Stomach (tissue), 9 donors: ENCODE data around the gene ZNF584. TPM values are rescaled to one million over a fixed set of nuclear protein-coding genes. Genes with fewer than 3 reads are reported as not detected.

ENCODE experiments used
- DNase-seq, 2 donors: peaks; one replicate each; pipeline versions ENCODE4 v3.0.0 to v3.0.0-alpha.2; 2013 to 2019
- H3K27ac ChIP-seq, 5 donors: fragments of 200-600 bp in 4 of 5; sonication (generic) in 4 of 5; one replicate each; pipeline ENCODE4 v1.5.1; 2013 to 2019; ENCODE audit warnings: mild to moderate bottlenecking in 1 of 5, moderate library complexity in 1 of 5
- H3K27me3 ChIP-seq, 3 donors: fragments of 200-600 bp; sonication (generic); one replicate each; pipeline ENCODE4 v1.5.1; 2017 to 2019; ENCODE audit warnings: mixed run types in 1 of 3
- H3K36me3 ChIP-seq, 4 donors: fragments of 200-600 bp; sonication (generic); 1 replicate in 3 of 4; 2 replicates in 1 of 4; pipeline ENCODE4 v1.5.1; 2016 to 2019
- H3K4me1 ChIP-seq, 4 donors: fragments of 200-600 bp; sonication (generic); one replicate each; pipeline ENCODE4 v1.5.1; 2016 to 2019
- H3K4me3 ChIP-seq, 4 donors: fragments of 200-600 bp; sonication (generic) in 3 of 4; one replicate each; pipeline ENCODE4 v1.5.1; 2016 to 2019; ENCODE audit warnings: mild to moderate bottlenecking in 1 of 4
- H3K9me3 ChIP-seq, 4 donors: fragments of 200-600 bp; sonication (generic); one replicate each; pipeline ENCODE4 v1.5.1; 2016 to 2019
- EP300 ChIP-seq: sonication (generic); formaldehyde crosslinking; IDR thresholded peaks from one replicate; pipeline ENCODE4 v1.6.1; 2017; ENCODE audit warnings: antibody characterized with exemption
- POLR2A ChIP-seq, 4 donors: fragments of 450-650 bp; IDR thresholded peaks; one replicate each; pipeline ENCODE4 v1.6.1; 2016; ENCODE audit warnings: antibody characterized with exemption in 4 of 4, control low read depth in 2 of 4, mild to moderate bottlenecking in 1 of 4, moderate library complexity in 1 of 4
- POLR2AphosphoS5 ChIP-seq, 3 donors: sonication (generic); formaldehyde crosslinking; IDR thresholded peaks; one replicate each; pipeline ENCODE4 v1.6.1; 2016; ENCODE audit warnings: antibody characterized with exemption in 3 of 3
- WGBS, 5 donors: extraction: QIAGEN DNeasy Blood & Tissue Kit in 3 of 5; methylation state at CpG; one replicate each; pipeline versions ENCODE4 v1.1.5 to v1.1.7; 2013 to 2018; 5-methylcytosine and 5-hydroxymethylcytosine counted together
- intact Hi-C: fragments of 100-400 bp; cut with DNase I; formaldehyde crosslinking; loops from one replicate; pipeline ENCODE4 v1.15.1; 2023; ENCODE audit warnings: low total_unique reads
- polyA plus RNA-seq, 3 donors: library from polyadenylated mRNA; stranded (reverse); fragments of 200-250 nt; gene quantifications; one replicate each; pipeline ENCODE4 v1.2.3, GENCODE V29; 2013
- total RNA-seq, 5 donors: library from RNA; depleted of rRNA; stranded (reverse); fragments of >200 nt; gene quantifications; one replicate each; pipeline versions ENCODE4 v1.1.0 to v1.2.3, GENCODE V29; 2014 to 2016
- TF ChIP-seq, protein P1 (sequence below), 7 experiments: fragments of 450-650 bp in 4 of 7; fragments of 200-600 bp in 3 of 7; sonication (generic) in 3 of 7; IDR thresholded peaks; one replicate each; pipeline ENCODE4 v1.5.1; 2016 to 2019; ENCODE audit warnings: antibody characterized with exemption in 7 of 7, control low read depth in 2 of 7, mild to moderate bottlenecking in 1 of 7
- donor health status: healthy with polysubstance abuse.
- donor health status: Bipolar disorder and iron deficiency.
- donor health status: healthy.

ZNF584 gene
- total and polyA plus RNA-seq, 8 donors = 5.4 to 114 (median 10.8) TPM; not detected in 1

DNA sequence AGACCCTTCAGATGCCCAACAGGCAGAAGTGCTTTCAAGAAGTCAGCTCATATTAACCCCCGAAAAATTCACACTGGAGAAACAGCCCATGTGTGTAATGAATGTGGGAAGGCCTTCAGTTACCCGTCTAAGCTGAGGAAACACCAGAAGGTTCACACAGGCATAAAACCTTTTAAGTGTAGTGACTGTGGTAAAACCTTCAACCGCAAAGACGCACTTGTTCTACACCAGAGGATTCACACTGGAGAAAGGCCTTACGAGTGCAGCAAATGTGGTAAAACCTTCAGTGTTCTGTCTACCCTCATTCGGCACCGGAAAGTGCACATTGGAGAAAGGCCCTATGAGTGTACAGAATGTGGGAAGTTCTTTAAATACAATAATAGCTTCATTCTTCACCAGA, 8.6 kb downstream of the ZNF584 start:
- no peaks in the 10 kb centered on the region for H3K4me1 ChIP-seq
- 95 to 98% (median 97%) methylated on average over 7 of the region's 7 CpGs for WGBS, 5 donors
- no peak overlapping the region for H3K27ac ChIP-seq
- no peak for DNase-seq
- H3K27me3 ChIP-seq = no peaks in the 10 kb centered on the region
- intact Hi-C loops = no loop called here
- H3K36me3 ChIP-seq = peaks cover 28 to 84% (median 57%) of the 10 kb centered on the region in 4 donors
- TF ChIP-seq, protein P1, sequence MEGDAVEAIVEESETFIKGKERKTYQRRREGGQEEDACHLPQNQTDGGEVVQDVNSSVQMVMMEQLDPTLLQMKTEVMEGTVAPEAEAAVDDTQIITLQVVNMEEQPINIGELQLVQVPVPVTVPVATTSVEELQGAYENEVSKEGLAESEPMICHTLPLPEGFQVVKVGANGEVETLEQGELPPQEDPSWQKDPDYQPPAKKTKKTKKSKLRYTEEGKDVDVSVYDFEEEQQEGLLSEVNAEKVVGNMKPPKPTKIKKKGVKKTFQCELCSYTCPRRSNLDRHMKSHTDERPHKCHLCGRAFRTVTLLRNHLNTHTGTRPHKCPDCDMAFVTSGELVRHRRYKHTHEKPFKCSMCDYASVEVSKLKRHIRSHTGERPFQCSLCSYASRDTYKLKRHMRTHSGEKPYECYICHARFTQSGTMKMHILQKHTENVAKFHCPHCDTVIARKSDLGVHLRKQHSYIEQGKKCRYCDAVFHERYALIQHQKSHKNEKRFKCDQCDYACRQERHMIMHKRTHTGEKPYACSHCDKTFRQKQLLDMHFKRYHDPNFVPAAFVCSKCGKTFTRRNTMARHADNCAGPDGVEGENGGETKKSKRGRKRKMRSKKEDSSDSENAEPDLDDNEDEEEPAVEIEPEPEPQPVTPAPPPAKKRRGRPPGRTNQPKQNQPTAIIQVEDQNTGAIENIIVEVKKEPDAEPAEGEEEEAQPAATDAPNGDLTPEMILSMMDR (IDR thresholded peaks at IDR 0.05) = no peak
- TF ChIP-seq POLR2A (IDR thresholded peaks at IDR 0.05) = no peak
- no peak for TF ChIP-seq POLR2AphosphoS5 (IDR thresholded peaks at IDR 0.05)
- no peak for TF ChIP-seq EP300
- no peak overlapping the region for H3K4me3 ChIP-seq
- H3K9me3 ChIP-seq = peaks cover 0 to 51% (median 24%) of the 10 kb centered on the region in 4 donors

DNA sequence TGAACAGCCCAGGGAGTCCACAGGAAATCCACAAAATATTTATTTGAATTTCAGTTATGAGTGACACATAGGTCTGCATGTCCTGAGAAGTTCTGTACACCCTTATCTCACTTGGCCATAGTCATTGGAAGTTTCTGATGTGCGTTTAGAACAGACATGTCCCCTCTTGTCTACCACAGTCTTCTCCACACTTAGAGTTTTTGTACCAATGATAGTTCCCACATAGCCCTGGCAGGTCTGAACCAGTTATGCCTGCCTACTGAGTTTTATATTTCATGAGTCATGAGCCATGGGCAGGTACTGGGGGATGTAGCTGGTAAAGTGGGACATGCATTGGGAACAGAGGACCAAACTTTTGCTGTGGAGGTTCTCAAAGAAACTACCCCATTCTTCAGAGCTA, 20.2 kb downstream of the ZNF584 start:
- no peak for DNase-seq
- no peak overlapping the region for H3K27ac ChIP-seq
- peaks cover 51 to 99% (median 82%) of the 10 kb centered on the region in 4 donors for H3K9me3 ChIP-seq
- no peak overlapping the region for H3K4me3 ChIP-seq
- TF ChIP-seq POLR2AphosphoS5 (IDR thresholded peaks at IDR 0.05) (no peak), POLR2A (IDR thresholded peaks at IDR 0.05) (no peak), EP300 (no peak)
- TF ChIP-seq, protein P1 (IDR thresholded peaks at IDR 0.05) = no peak
- no peaks in the 10 kb centered on the region for H3K27me3 ChIP-seq
- WGBS, 5 donors = 70 to 97% (median 75%) methylated on average over 1 of the region's 1 CpG
- H3K36me3 ChIP-seq = peaks cover 3 to 53% (median 21%) of the 10 kb centered on the region in 4 donors
- intact Hi-C loops = no loop called here
- H3K4me1 ChIP-seq = no peaks in the 10 kb centered on the region

DNA sequence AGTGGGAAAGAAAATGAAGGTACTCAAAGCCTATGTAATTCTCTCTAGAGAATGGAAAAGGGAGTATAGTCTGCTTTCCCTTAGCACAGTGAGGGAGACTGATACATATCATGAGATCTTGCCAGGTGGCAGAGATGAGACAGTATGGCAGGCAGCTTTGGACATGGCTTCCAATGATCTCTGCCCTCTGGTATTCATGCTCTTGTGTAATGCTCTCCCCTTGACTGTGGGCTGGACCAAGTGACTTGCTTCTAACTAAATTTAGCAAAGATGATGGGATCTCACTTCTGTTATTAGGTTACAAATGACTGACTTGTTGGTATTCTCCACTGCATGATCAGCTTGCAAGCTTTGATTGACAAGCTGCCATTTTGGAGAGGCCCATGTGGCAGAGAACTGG, 21.3 kb downstream of the ZNF584 start:
- no peak for DNase-seq
- Histone ChIP-seq H3K9me3 (peaks cover 62 to 100% (median 92%) of the 10 kb centered on the region in 4 donors), H3K36me3 (peaks cover 15 to 64% (median 32%) of the 10 kb centered on the region in 4 donors), H3K4me3 (no peak overlapping the region), H3K27ac (no peak overlapping the region), H3K4me1 (no peaks in the 10 kb centered on the region), H3K27me3 (no peaks in the 10 kb centered on the region)
- TF ChIP-seq EP300 (no peak), POLR2A (IDR thresholded peaks at IDR 0.05) (no peak), POLR2AphosphoS5 (IDR thresholded peaks at IDR 0.05) (no peak)
- TF ChIP-seq, protein P1 (IDR thresholded peaks at IDR 0.05) = no peak
- intact Hi-C loops = no loop called here

DNA sequence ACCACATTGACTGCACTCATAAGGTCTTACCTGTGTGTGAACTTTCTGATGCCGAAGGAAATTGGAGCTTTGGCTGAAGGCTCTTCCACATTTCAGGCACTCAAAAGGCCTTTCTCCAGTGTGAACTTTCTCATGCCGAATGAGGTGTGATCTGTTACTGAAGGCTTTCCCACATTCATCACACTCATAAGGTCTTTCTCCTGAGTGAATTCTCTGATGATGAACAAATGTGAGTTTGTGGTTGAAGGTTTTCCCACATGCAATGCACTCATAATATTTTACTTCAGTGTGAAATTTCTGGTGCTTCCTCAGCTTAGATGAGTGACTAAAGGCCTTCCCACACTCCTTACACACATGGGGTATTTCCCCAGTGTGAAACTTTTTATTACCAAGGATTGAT, 25.8 kb downstream of the ZNF584 start:
- Histone ChIP-seq H3K27me3 (no peaks in the 10 kb centered on the region), H3K9me3 (peaks cover 79 to 100% (median 99%) of the 10 kb centered on the region in 4 donors), H3K27ac (no peak overlapping the region), H3K36me3 (peaks cover 37 to 92% (median 66%) of the 10 kb centered on the region in 4 donors), H3K4me3 (no peak overlapping the region), H3K4me1 (peaks cover 0 to 6% (median 4%) of the 10 kb centered on the region in 4 donors)
- 89 to 98% (median 97%) methylated on average over 2 of the region's 2 CpGs for WGBS, 5 donors
- intact Hi-C loops = no loop called here
- no peak for TF ChIP-seq POLR2A (IDR thresholded peaks at IDR 0.05)
- no peak for DNase-seq
